Smooth muscle cell (in vitro differentiated cells): Measurements from ENCODE around the gene ATP1A4. TPM values are rescaled to one million over a fixed set of nuclear protein-coding genes. Genes with fewer than 3 reads are reported as not detected.

Experiments
- DNase-seq: peaks from one replicate; lab custom pipeline; 2025; ENCODE audit not compliant: unreplicated experiment; lab: John Stamatoyannopoulos, UW
- H2AFZ ChIP-seq: fragments of 200-600 bp; sonication (generic); 2 replicates; pipeline ENCODE4 v1.6.0; 2016; ENCODE audit warnings: antibody characterized with exemption, low read depth, mild to moderate bottlenecking
- H3F3A ChIP-seq: fragments of 200-600 bp; sonication (generic); 2 replicates; pipeline ENCODE4 v1.6.0; 2017; ENCODE audit warnings: antibody characterized with exemption, low read depth
- H3K27ac ChIP-seq: fragments of 200-600 bp; sonication (generic); 2 replicates; pipeline ENCODE4 v1.5.1; 2016; ENCODE audit warnings: low read depth, mild to moderate bottlenecking
- H3K27me3 ChIP-seq: fragments of 200-600 bp; sonication (generic); 2 replicates; pipeline ENCODE4 v1.6.1; 2016; ENCODE audit warnings: low read depth, mild to moderate bottlenecking
- H3K36me3 ChIP-seq: fragments of 200-600 bp; sonication (generic); 2 replicates; pipeline ENCODE4 v1.5.1; 2016; ENCODE audit warnings: low read depth
- H3K4me1 ChIP-seq: fragments of 200-600 bp; sonication (generic); 2 replicates; pipeline ENCODE4 v1.5.1; 2016; ENCODE audit warnings: low read depth
- H3K4me2 ChIP-seq: fragments of 200-600 bp; sonication (generic); 2 replicates; pipeline ENCODE4 v1.6.0; 2016; ENCODE audit warnings: mild to moderate bottlenecking
- H3K4me3 ChIP-seq: fragments of 200-600 bp; sonication (generic); 2 replicates; pipeline ENCODE4 v1.5.1; 2016; ENCODE audit warnings: mild to moderate bottlenecking
- H3K79me2 ChIP-seq: fragments of 200-600 bp; sonication (generic); 2 replicates; pipeline ENCODE4 v1.6.0; 2016; ENCODE audit warnings: low read depth, mild to moderate bottlenecking
- H3K9ac ChIP-seq: fragments of 200-600 bp; sonication (generic); 2 replicates; pipeline ENCODE4 v1.6.0; 2016; ENCODE audit warnings: low read depth
- H3K9me3 ChIP-seq: fragments of 200-600 bp; sonication (generic); replicated peaks from 2 replicates; pipeline ENCODE4 v1.5.1; 2016; ENCODE audit warnings: low read depth
- H4K20me1 ChIP-seq: fragments of 200-600 bp; sonication (generic); 2 replicates; pipeline ENCODE4 v1.6.0; 2016; ENCODE audit warnings: low read depth
- WGBS: methylation state at CpG from one replicate; pipeline ENCODE4 v1.1.7; 2016; ENCODE audit warnings: low lambda C conversion rate; 5-methylcytosine and 5-hydroxymethylcytosine counted together
- polyA plus RNA-seq: library from polyadenylated mRNA; unstranded; fragments of >200 nt; fragmentation: Nextera tagmentation; extraction: Ambion mirVana; gene quantifications from 2 replicates; pipeline ENCODE4 v1.2.1, GENCODE V29; 2016
- total RNA-seq: library from RNA; depleted of rRNA; stranded (reverse); fragments of >200 nt; gene quantifications from 2 replicates; pipeline ENCODE4 v1.2.3, GENCODE V29; 2014
- TF ChIP-seq, protein P1 (sequence below): fragments of 200-600 bp; sonication (generic); IDR thresholded peaks from 2 replicates; pipeline ENCODE4 v1.5.1; 2017; ENCODE audit warnings: borderline replicate concordance, mild to moderate bottlenecking, antibody characterized with exemption; ENCODE audit not compliant: insufficient read depth, poor library complexity, severe bottlenecking

ATP1A4 gene
- total and polyA plus RNA-seq, 2 experiments from 2014 or later = not detected

DNA sequence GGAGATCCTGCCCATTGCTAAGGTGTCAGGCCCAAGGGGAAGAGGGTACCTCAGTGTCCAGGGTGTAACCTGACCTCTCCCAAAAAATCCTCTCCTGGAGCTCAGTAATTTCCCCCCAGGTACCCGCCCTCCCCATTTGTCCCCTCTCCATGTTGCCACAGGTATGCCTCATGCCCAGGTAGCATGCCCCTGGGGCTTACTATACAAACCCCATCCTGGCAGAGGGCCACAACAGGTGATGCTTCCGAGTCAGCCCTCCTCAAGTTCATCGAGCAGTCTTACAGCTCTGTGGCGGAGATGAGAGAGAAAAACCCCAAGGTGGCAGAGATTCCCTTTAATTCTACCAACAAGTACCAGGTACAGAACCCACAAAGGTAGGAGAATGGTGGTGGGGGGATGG lies 15.7 kb downstream of the ATP1A4 start:
- Histone ChIP-seq H3K4me3 (no peak overlapping the region), H2AFZ (no peak overlapping the region), H3K27ac (no peak overlapping the region), H3K79me2 (no peaks in the 10 kb centered on the region), H3K9ac (no peak overlapping the region), H3K36me3 (no peaks in the 10 kb centered on the region), H3K27me3 (no peaks in the 10 kb centered on the region), H3K4me1 (peaks cover 25% of the 10 kb centered on the region), H3K9me3 (no peaks in the 10 kb centered on the region), H3F3A (no peaks in the 10 kb centered on the region), H3K4me2 (no peak overlapping the region), H4K20me1 (no peaks in the 10 kb centered on the region)
- DNase-seq = no peak
- TF ChIP-seq, protein P1, sequence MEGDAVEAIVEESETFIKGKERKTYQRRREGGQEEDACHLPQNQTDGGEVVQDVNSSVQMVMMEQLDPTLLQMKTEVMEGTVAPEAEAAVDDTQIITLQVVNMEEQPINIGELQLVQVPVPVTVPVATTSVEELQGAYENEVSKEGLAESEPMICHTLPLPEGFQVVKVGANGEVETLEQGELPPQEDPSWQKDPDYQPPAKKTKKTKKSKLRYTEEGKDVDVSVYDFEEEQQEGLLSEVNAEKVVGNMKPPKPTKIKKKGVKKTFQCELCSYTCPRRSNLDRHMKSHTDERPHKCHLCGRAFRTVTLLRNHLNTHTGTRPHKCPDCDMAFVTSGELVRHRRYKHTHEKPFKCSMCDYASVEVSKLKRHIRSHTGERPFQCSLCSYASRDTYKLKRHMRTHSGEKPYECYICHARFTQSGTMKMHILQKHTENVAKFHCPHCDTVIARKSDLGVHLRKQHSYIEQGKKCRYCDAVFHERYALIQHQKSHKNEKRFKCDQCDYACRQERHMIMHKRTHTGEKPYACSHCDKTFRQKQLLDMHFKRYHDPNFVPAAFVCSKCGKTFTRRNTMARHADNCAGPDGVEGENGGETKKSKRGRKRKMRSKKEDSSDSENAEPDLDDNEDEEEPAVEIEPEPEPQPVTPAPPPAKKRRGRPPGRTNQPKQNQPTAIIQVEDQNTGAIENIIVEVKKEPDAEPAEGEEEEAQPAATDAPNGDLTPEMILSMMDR = no peak
- WGBS = 89% methylated on average over 4 of the region's 4 CpGs

DNA sequence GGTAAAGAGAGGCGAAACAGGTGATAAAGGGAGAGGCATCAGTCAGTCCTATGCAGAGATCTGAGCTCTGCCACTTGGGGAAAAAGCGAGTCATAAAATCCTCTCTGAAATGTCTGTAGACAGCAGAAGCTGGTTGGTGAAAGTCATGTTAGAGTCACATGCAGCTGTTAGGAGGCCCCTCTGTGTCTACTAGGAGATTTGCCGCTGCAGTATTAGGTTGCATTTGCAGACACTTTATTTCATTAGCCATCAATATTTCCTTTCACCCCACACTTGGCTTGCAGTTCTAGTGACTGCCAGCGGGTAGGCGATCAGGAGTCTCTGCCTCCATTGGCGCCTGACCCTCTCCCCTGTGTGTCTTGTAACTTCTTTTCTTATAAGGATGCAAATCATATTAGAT lies 16.2 kb downstream of the ATP1A4 start:
- H3K27ac ChIP-seq = no peak overlapping the region
- H4K20me1 ChIP-seq = no peaks in the 10 kb centered on the region
- no peak for DNase-seq
- 90% methylated on average over 6 of the region's 6 CpGs for WGBS
- no peaks in the 10 kb centered on the region for H3K27me3 ChIP-seq
- H2AFZ ChIP-seq = no peak overlapping the region
- no peak overlapping the region for H3K4me3 ChIP-seq
- no peaks in the 10 kb centered on the region for H3K36me3 ChIP-seq
- TF ChIP-seq, protein P1 = no peak
- H3K4me2 ChIP-seq = no peak overlapping the region
- H3K9me3 ChIP-seq = no peaks in the 10 kb centered on the region
- no peaks in the 10 kb centered on the region for H3K79me2 ChIP-seq
- H3K9ac ChIP-seq = no peak overlapping the region
- no peaks in the 10 kb centered on the region for H3F3A ChIP-seq
- peaks cover 26% of the 10 kb centered on the region for H3K4me1 ChIP-seq

DNA sequence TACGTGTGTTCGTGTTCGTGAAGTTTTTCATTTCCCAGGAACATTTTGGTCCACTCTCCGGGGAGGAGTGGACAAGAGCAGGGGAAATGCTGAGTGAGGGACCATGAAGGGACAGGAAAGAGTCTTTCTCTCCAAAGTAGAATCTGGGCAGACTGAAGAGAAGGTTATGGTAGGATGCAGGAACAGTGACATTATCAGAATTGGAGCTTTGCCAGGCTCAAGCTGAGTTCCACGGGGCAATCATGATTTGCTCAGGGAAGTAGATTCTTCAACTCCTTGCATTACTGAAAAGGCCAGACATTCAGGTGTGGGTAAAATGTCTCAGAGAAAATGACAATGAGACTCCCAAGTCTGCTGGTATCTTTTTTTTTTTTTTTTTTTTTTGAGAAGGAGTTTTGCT lies 16.6 kb downstream of the ATP1A4 start:
- H3K4me2 ChIP-seq = no peak overlapping the region
- H3K9me3 ChIP-seq = no peaks in the 10 kb centered on the region
- H3K27me3 ChIP-seq = no peaks in the 10 kb centered on the region
- no peak for DNase-seq
- H2AFZ ChIP-seq = no peak overlapping the region
- no peaks in the 10 kb centered on the region for H3K79me2 ChIP-seq
- H3K4me3 ChIP-seq = no peak overlapping the region
- H3F3A ChIP-seq = no peaks in the 10 kb centered on the region
- 85% methylated on average over 5 of the region's 5 CpGs for WGBS
- no peaks in the 10 kb centered on the region for H3K36me3 ChIP-seq
- peaks cover 26% of the 10 kb centered on the region for H3K4me1 ChIP-seq
- no peak overlapping the region for H3K27ac ChIP-seq
- TF ChIP-seq, protein P1 = no peak
- H4K20me1 ChIP-seq = no peaks in the 10 kb centered on the region
- no peak overlapping the region for H3K9ac ChIP-seq

DNA sequence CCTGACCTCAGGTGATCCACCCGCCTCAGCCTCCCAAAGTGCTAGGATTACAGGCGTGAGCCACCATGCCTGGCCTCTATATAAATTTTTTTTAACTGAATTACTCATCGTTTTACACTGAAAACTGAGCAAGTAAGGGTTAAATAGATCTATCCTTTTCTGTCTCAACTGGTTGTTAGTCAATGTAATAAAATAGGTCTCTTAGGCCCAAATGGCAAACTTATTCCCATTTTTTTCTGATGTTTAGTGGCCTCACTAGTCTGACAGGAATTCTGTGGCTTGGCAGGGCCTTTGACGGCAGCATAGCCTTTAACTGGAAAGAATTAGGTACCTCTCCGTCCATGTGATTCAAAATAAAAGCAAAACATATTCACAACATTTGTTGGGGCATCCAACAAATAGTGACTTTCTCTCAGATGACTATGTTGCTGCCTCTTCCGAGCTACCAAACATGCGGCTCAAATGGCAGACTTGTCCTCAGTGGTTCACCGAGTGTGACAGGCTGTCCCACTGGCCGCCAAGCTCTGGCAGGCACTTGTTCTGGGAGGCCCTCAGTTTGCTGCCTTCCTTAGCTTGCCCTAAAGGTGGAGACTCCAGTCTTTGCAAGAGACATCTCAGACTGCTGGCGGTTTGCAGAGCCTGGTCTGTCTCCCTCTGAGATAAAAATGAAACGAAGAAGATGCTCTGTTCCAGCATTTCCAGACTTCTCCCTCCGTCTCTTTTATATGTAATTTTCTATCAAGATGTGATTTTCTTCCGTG lies 17.4 kb downstream of the ATP1A4 start:
- DNase-seq = no peak
- Histone ChIP-seq H2AFZ (peak overlapping the region; percentile 8), H3K4me1 (peaks cover 26% of the 10 kb centered on the region), H3K4me2 (no peak overlapping the region), H3K9ac (no peak overlapping the region), H3K9me3 (no peaks in the 10 kb centered on the region), H4K20me1 (no peaks in the 10 kb centered on the region), H3F3A (no peaks in the 10 kb centered on the region), H3K27ac (no peak overlapping the region), H3K4me3 (no peak overlapping the region), H3K79me2 (no peaks in the 10 kb centered on the region), H3K36me3 (no peaks in the 10 kb centered on the region), H3K27me3 (no peaks in the 10 kb centered on the region)
- TF ChIP-seq, protein P1 = no peak
- WGBS = 60% methylated on average over 13 of the region's 13 CpGs
